Mesenchymal stem cell (in vitro differentiated cells and primary cell): Measurements from ENCODE around the gene AJAP1. TPM values are rescaled to one million over a fixed set of nuclear protein-coding genes. Genes with fewer than 3 reads are reported as not detected.

Experiments used
- DNase-seq: peaks from one replicate; pipeline ENCODE4 v3.0.0-alpha.2; 2013
- H2AFZ ChIP-seq: one replicate; pipeline ENCODE4 v1.6.1; 2013; ENCODE audit warnings: low read depth, mild to moderate bottlenecking, control low read depth, inconsistent platforms, low read length, moderate library complexity
- H2AK5ac ChIP-seq: 2 replicates; pipeline ENCODE4 v1.6.1; 2013; ENCODE audit warnings: low read length, moderate library complexity, mild to moderate bottlenecking, inconsistent platforms; ENCODE audit not compliant: severe bottlenecking
- H2BK120ac ChIP-seq: one replicate; pipeline ENCODE4 v1.6.1; 2013; ENCODE audit warnings: low read depth, mild to moderate bottlenecking, inconsistent platforms, low read length, moderate library complexity
- H2BK12ac ChIP-seq, 2 experiments: one replicate each; pipeline ENCODE4 v1.6.1; 2013; ENCODE audit warnings: inconsistent platforms in 2 of 2, low read length in 2 of 2, mild to moderate bottlenecking in 2 of 2, moderate library complexity in 2 of 2, control low read depth in 1 of 2
- H2BK15ac ChIP-seq: one replicate; pipeline ENCODE4 v1.6.1; 2013; ENCODE audit warnings: mild to moderate bottlenecking, low read depth, inconsistent platforms; ENCODE audit not compliant: poor library complexity, severe bottlenecking
- H2BK5ac ChIP-seq: 2 replicates; pipeline ENCODE4 v1.6.1; 2013; ENCODE audit warnings: low read depth, mild to moderate bottlenecking, low read length, control low read depth, inconsistent platforms; ENCODE audit not compliant: poor library complexity, severe bottlenecking
- H3K14ac ChIP-seq, 2 experiments: one replicate each; pipeline ENCODE4 v1.6.1; 2013; ENCODE audit warnings: inconsistent platforms in 2 of 2, low read length in 2 of 2, control low read depth in 1 of 2, mild to moderate bottlenecking in 1 of 2, moderate library complexity in 1 of 2
- H3K18ac ChIP-seq, 2 experiments: one replicate each; pipeline ENCODE4 v1.6.1; 2013; ENCODE audit warnings: inconsistent platforms in 2 of 2, low read length in 2 of 2, control low read depth in 1 of 2, low read depth in 1 of 2, mild to moderate bottlenecking in 1 of 2
- H3K23ac ChIP-seq, 2 experiments: one replicate each; pipeline ENCODE4 v1.6.1; 2013; ENCODE audit warnings: inconsistent platforms in 2 of 2, low read length in 2 of 2, mild to moderate bottlenecking in 2 of 2, moderate library complexity in 2 of 2, control low read depth in 1 of 2
- H3K27ac ChIP-seq: 2 replicates; pipeline ENCODE4 v1.5.1; 2013; ENCODE audit warnings: mild to moderate bottlenecking, moderate library complexity, low read length, control low read depth, inconsistent platforms; ENCODE audit not compliant: poor library complexity, severe bottlenecking
- H3K27me3 ChIP-seq, 2 experiments: 2 replicates each; pipeline versions ENCODE4 v1.6.1 to v1.7.0; 2013; ENCODE audit warnings: low read length in 2 of 2, mild to moderate bottlenecking in 2 of 2, moderate library complexity in 2 of 2, control low read depth in 1 of 2, inconsistent platforms in 1 of 2; ENCODE audit not compliant: control insufficient read depth in 1 of 2, insufficient read depth in 1 of 2
- H3K36me3 ChIP-seq, 2 experiments: 2 replicates each; pipeline versions ENCODE4 v1.6.1 to v1.7.0; 2013; ENCODE audit warnings: low read length in 2 of 2, control low read depth in 1 of 2, inconsistent platforms in 1 of 2, low read depth in 1 of 2, mild to moderate bottlenecking in 1 of 2; ENCODE audit not compliant: insufficient read depth in 2 of 2, control insufficient read depth in 1 of 2
- H3K4ac ChIP-seq, 2 experiments: one replicate each; pipeline ENCODE4 v1.6.1; 2013; ENCODE audit warnings: inconsistent platforms in 2 of 2, low read length in 2 of 2, mild to moderate bottlenecking in 2 of 2, moderate library complexity in 2 of 2, control low read depth in 1 of 2, low read depth in 1 of 2
- H3K4me1 ChIP-seq: 2 replicates; pipeline ENCODE4 v1.6.1; 2013; ENCODE audit warnings: low read depth, low read length, control low read depth; ENCODE audit not compliant: control insufficient read depth, insufficient read depth
- H3K4me2 ChIP-seq: 2 replicates; pipeline ENCODE4 v1.6.1; 2013; ENCODE audit warnings: low read length, mild to moderate bottlenecking, inconsistent platforms; ENCODE audit not compliant: poor library complexity, severe bottlenecking
- H3K4me3 ChIP-seq, 2 experiments: 2 replicates each; pipeline versions ENCODE4 v1.5.1 to v1.7.0; 2013; ENCODE audit warnings: low read length in 2 of 2, mild to moderate bottlenecking in 2 of 2, control low read depth in 1 of 2, low read depth in 1 of 2; ENCODE audit not compliant: insufficient read depth in 1 of 2
- H3K79me1 ChIP-seq: replicated peaks from 2 replicates; pipeline ENCODE4 v1.6.1; 2013; ENCODE audit warnings: mild to moderate bottlenecking, control low read depth, low read length, inconsistent platforms; ENCODE audit not compliant: poor library complexity, severe bottlenecking
- H3K9ac ChIP-seq: 2 replicates; pipeline ENCODE4 v1.7.0; 2013; ENCODE audit warnings: mild to moderate bottlenecking, low read length, moderate library complexity
- H3K9me3 ChIP-seq: 2 replicates; pipeline ENCODE4 v1.7.0; 2013; ENCODE audit warnings: mild to moderate bottlenecking, low read length; ENCODE audit not compliant: control insufficient read depth
- H4K8ac ChIP-seq: one replicate; pipeline ENCODE4 v1.6.1; 2013; ENCODE audit warnings: inconsistent platforms, mild to moderate bottlenecking, low read length, moderate library complexity
- H4K91ac ChIP-seq: one replicate; pipeline ENCODE4 v1.6.1; 2013; ENCODE audit warnings: mild to moderate bottlenecking, low read length, inconsistent platforms
- WGBS: methylation state at CpG from one replicate; pipeline ENCODE4 v1.1.7; 2013; ENCODE audit warnings: mixed read lengths; 5-methylcytosine and 5-hydroxymethylcytosine counted together
- polyA plus RNA-seq, 2 experiments: library from polyadenylated mRNA; stranded (reverse); fragments of 200-250 nt; gene quantifications; one replicate each; pipeline ENCODE4 v1.2.3, GENCODE V29; 2013

Gene AJAP1
- polyA plus RNA-seq (2013, experiment 1 of 2) = not detected
- polyA plus RNA-seq (2013, experiment 2 of 2) = not detected

GRCh38 chr1:4653796-4654725, at the start of gene AJAP1:
AJAP1 (plus strand) TSS chr1:4654609; CDS start chr1:4655426, 817 bp downstream.
- H3K9ac ChIP-seq = no peak within 1 kb of the TSS
- no peak within 1 kb of the TSS for H3K18ac ChIP-seq
- H2AFZ ChIP-seq = no peak within 1 kb of the TSS
- no peak within 1 kb of the TSS for H2BK12ac ChIP-seq
- H3K27me3 ChIP-seq = peaks cover 58 to 63% of the 10 kb centered on the region in 2 experiments
- peaks cover 16% of the 10 kb centered on the region for H3K4me1 ChIP-seq
- no peak for DNase-seq
- H3K36me3 ChIP-seq = no peaks in the 10 kb centered on the region
- no peak within 1 kb of the TSS for H2BK15ac ChIP-seq
- no peaks in the 10 kb centered on the region for H3K9me3 ChIP-seq
- no peak within 1 kb of the TSS for H3K4ac ChIP-seq
- no peak within 1 kb of the TSS for H4K8ac ChIP-seq
- no peak within 1 kb of the TSS for H3K23ac ChIP-seq
- 3% methylated on average over 45 of the region's 112 CpGs for WGBS
- H2AK5ac ChIP-seq = no peak within 1 kb of the TSS
- no peak within 1 kb of the TSS for H2BK120ac ChIP-seq
- no peak within 1 kb of the TSS for H3K27ac ChIP-seq
- H3K4me3 ChIP-seq = no peak within 1 kb of the TSS
- no peaks in the 10 kb centered on the region for H3K79me1 ChIP-seq
- no peak within 1 kb of the TSS for H4K91ac ChIP-seq
- no peak within 1 kb of the TSS for H2BK5ac ChIP-seq
- no peak within 1 kb of the TSS for H3K4me2 ChIP-seq
- H3K14ac ChIP-seq = no peak within 1 kb of the TSS

GRCh38 chr1:4605158-4605557, 49.3 kb upstream of the AJAP1 start:
- no peak overlapping the region for H3K23ac ChIP-seq
- no peak overlapping the region for H2BK15ac ChIP-seq
- H2BK120ac ChIP-seq = no peak overlapping the region
- WGBS = 67% methylated on average over 6 of the region's 6 CpGs
- no peak overlapping the region for H3K14ac ChIP-seq
- H3K18ac ChIP-seq = no peak overlapping the region
- H3K9ac ChIP-seq = no peak overlapping the region
- DNase-seq = no peak
- H4K8ac ChIP-seq = no peak overlapping the region
- H3K4me1 ChIP-seq = no peaks in the 10 kb centered on the region
- H3K4me2 ChIP-seq = no peak overlapping the region
- H2AK5ac ChIP-seq = no peak overlapping the region
- peaks cover 14% of the 10 kb centered on the region for H3K9me3 ChIP-seq
- H4K91ac ChIP-seq = no peak overlapping the region
- no peak overlapping the region for H3K4ac ChIP-seq
- H2AFZ ChIP-seq = no peak overlapping the region
- no peaks in the 10 kb centered on the region for H3K79me1 ChIP-seq
- no peaks in the 10 kb centered on the region for H3K36me3 ChIP-seq
- no peak overlapping the region for H2BK5ac ChIP-seq
- no peak overlapping the region for H3K27ac ChIP-seq
- H2BK12ac ChIP-seq = no peak overlapping the region
- H3K27me3 ChIP-seq = no peaks in the 10 kb centered on the region
- no peak overlapping the region for H3K4me3 ChIP-seq

DNA sequence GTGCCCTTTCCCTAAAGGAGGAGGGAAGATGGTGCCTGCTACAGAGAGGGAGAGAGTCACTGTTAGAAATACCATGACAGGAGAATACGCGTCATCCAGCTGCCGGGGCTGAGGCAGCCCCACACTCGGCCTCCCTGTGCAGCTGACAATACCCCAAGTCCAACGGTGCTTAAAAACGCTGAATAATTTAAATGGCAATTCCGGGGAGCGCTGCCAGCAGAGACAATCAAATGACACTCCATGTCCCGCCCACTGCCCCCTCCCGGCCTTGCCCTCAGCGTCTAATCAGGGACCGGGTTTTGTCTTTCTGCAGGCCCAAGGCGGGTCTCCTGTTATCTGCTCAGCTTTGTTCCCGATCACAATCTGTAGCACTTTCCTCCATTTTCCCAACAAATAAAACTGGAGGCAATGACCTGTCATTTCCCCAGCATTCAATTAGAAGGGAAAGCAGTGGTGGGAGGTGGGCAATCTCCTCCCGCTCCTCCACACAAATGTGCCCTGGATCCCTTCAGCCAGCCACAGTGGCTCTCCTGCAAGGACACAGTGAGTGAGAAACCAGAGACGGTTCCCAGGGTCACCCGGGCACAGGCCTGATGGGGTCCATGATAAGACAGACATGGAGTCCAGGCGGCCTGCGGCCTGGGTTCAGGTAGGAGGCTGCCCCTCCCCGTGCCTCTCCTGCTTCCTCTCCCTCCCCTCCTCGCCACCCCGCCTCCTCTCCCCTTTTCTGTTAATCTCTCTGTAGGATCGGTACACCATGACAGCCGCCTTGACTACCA, 42.7 kb upstream of the AJAP1 start:
- Histone ChIP-seq H2BK5ac (no peak overlapping the region), H3K14ac (no peak overlapping the region), H2AK5ac (no peak overlapping the region), H4K8ac (no peak overlapping the region), H4K91ac (no peak overlapping the region), H3K4me2 (no peak overlapping the region), H3K27me3 (no peaks in the 10 kb centered on the region), H2BK15ac (no peak overlapping the region), H3K9ac (no peak overlapping the region), H2BK12ac (no peak overlapping the region), H3K4ac (no peak overlapping the region), H3K4me3 (no peak overlapping the region), H3K36me3 (no peaks in the 10 kb centered on the region), H3K4me1 (no peaks in the 10 kb centered on the region), H3K9me3 (peaks cover 23% of the 10 kb centered on the region), H3K18ac (no peak overlapping the region), H2BK120ac (no peak overlapping the region), H3K79me1 (no peaks in the 10 kb centered on the region), H3K27ac (no peak overlapping the region), H2AFZ (no peak overlapping the region), H3K23ac (no peak overlapping the region)
- DNase-seq = no peak
- WGBS = 82% methylated on average over 23 of the region's 24 CpGs

- Histone ChIP-seq H3K4ac (no peak overlapping the region), H3K23ac (no peak overlapping the region), H3K9me3 (peaks cover 23% of the 10 kb centered on the region), H3K27me3 (no peaks in the 10 kb centered on the region), H4K91ac (no peak overlapping the region), H3K18ac (no peak overlapping the region), H3K4me3 (no peak overlapping the region), H2BK5ac (no peak overlapping the region), H2BK15ac (no peak overlapping the region), H3K9ac (no peak overlapping the region), H2BK120ac (no peak overlapping the region), H2AFZ (no peak overlapping the region), H3K4me1 (no peaks in the 10 kb centered on the region), H4K8ac (no peak overlapping the region), H3K14ac (no peak overlapping the region), H3K36me3 (no peaks in the 10 kb centered on the region), H3K27ac (no peak overlapping the region), H3K4me2 (no peak overlapping the region), H2AK5ac (no peak overlapping the region), H2BK12ac (no peak overlapping the region), H3K79me1 (no peaks in the 10 kb centered on the region)
- 79% methylated on average over 7 of the region's 7 CpGs for WGBS
- no peak for DNase-seq
Measured at GRCh38 chr1:4612991-4613390, 41.4 kb upstream of the AJAP1 start.
